Measurements from ENCODE around the gene DYNC2I2.

GRCh38 chr9:128677794-128678193 lies 21.1 kb upstream of the DYNC2I2 start:
- TF ChIP-seq CTCF (IDR thresholded peaks at IDR 0.05) (no peak), POLR2A (IDR thresholded peaks at IDR 0.05) (no peak)

Data from testis (tissue), 2 donors.